Activated T-cell treated with anti-CD3 and anti-CD28 coated beads, Interleukin-2, amount 50 U/mL, for 72 hours (primary cell): ENCODE data around the gene ZNF839. TPM values are rescaled to one million over a fixed set of nuclear protein-coding genes. Genes with fewer than 3 reads are reported as not detected.

ENCODE experiments used
- ATAC-seq, 2 donors: fragments of 150-1000 bp; cut with Tn5 transposase; replicated peaks in 1 of 2; 2 replicates each; pipeline ENCODE4 v1.10.0; 2021; ENCODE audit warnings: moderate library complexity in 2 of 2, mild to moderate bottlenecking in 1 of 2
- DNase-seq, 2 donors: peaks; one replicate each; pipeline ENCODE4 v3.0.0; 2021 to 2022; ENCODE audit warnings: mixed read lengths in 1 of 2
- H3K27ac Mint-ChIP-seq: one replicate; pipeline ENCODE4 v1.8.0; 2022; ENCODE audit warnings: mild to moderate bottlenecking, moderate library complexity, mixed read lengths
- H3K27me3 Mint-ChIP-seq: one replicate; pipeline ENCODE4 v1.8.0; 2022; ENCODE audit warnings: low read depth, mixed read lengths
- H3K36me3 Mint-ChIP-seq, 2 donors: one replicate each; pipeline ENCODE4 v1.8.0; 2022; ENCODE audit warnings: mixed read lengths in 2 of 2, mild to moderate bottlenecking in 1 of 2; ENCODE audit not compliant: insufficient read depth in 2 of 2
- H3K4me1 Mint-ChIP-seq: one replicate; pipeline ENCODE4 v1.8.0; 2022; ENCODE audit warnings: low read depth, mixed read lengths
- H3K4me3 Mint-ChIP-seq, 2 donors: one replicate each; pipeline ENCODE4 v1.8.0; 2022; ENCODE audit warnings: mild to moderate bottlenecking in 2 of 2, mixed read lengths in 2 of 2, moderate library complexity in 2 of 2
- H3K9me3 Mint-ChIP-seq, 2 donors: one replicate each; pipeline ENCODE4 v1.8.0; 2022; ENCODE audit warnings: mixed read lengths in 2 of 2
- total RNA-seq, 2 donors: library from RNA; stranded (reverse); gene quantifications; one replicate each; pipeline ENCODE4 v1.2.3, GENCODE V29; 2022

Gene ZNF839
- total RNA-seq, 2 donors from 2014 or later = 18.1 to 21.5 TPM

GRCh38 chr14:102378830-102379229 lies 59.3 kb downstream of the ZNF839 start:
- Mint-ChIP-seq H3K27ac (no peak overlapping the region), H3K36me3 (peaks cover 0 to 2% of the 10 kb centered on the region in 2 donors), H3K4me1 (peaks cover 15% of the 10 kb centered on the region), H3K27me3 (no peaks in the 10 kb centered on the region), H3K4me3 (no peak overlapping the region), H3K9me3 (no peaks in the 10 kb centered on the region)
- ATAC-seq = no peak
- DNase-seq = no peak

GRCh38 chr14:102387086-102387485 lies 67.5 kb downstream of the ZNF839 start:
- Mint-ChIP-seq H3K4me3 (no peak overlapping the region), H3K9me3 (no peaks in the 10 kb centered on the region), H3K27ac (no peak overlapping the region), H3K36me3 (peaks cover 0 to 1% of the 10 kb centered on the region in 2 donors), H3K27me3 (no peaks in the 10 kb centered on the region), H3K4me1 (no peaks in the 10 kb centered on the region)
- ATAC-seq = no peak
- no peak for DNase-seq

GRCh38 chr14:102389246-102389645 lies 69.7 kb downstream of the ZNF839 start:
- peaks cover 3% of the 10 kb centered on the region in 2 donors for H3K36me3 Mint-ChIP-seq
- no peak overlapping the region for H3K27ac Mint-ChIP-seq
- H3K27me3 Mint-ChIP-seq = no peaks in the 10 kb centered on the region
- no peak overlapping the region for H3K4me3 Mint-ChIP-seq
- H3K9me3 Mint-ChIP-seq = peaks cover 0 to 2% of the 10 kb centered on the region in 2 donors
- DNase-seq (no peak), ATAC-seq (no peak)
- H3K4me1 Mint-ChIP-seq = peaks cover 7% of the 10 kb centered on the region

- no peaks in the 10 kb centered on the region for H3K27me3 Mint-ChIP-seq
- no peak overlapping the region for H3K4me3 Mint-ChIP-seq
- peaks cover 16% of the 10 kb centered on the region for H3K4me1 Mint-ChIP-seq
- no peak for DNase-seq
- H3K36me3 Mint-ChIP-seq = peaks cover 2 to 3% of the 10 kb centered on the region in 2 donors
- no peak overlapping the region for H3K27ac Mint-ChIP-seq
- peaks cover 0 to 2% of the 10 kb centered on the region in 2 donors for H3K9me3 Mint-ChIP-seq
- no peak for ATAC-seq
Measured at GRCh38 chr14:102390064-102390855, 70.7 kb downstream of the ZNF839 start.

Other genes with a start within 250 kb of the ZNF839 start
- gene HSP90AA1, start 232.7 kb upstream of the ZNF839 start, total RNA-seq = 100 to 1,000 TPM; 353 to 377 TPM
- 10 to 100 TPM; 23.8 to 29.9 TPM for gene WDR20, start 179.8 kb upstream of the ZNF839 start, total RNA-seq
- 1 to 10 TPM; 2.8 to 5.7 TPM for gene MOK, start 14.6 kb upstream of the ZNF839 start, total RNA-seq
- gene CINP, start 43.1 kb downstream of the ZNF839 start, total RNA-seq = 10 to 100 TPM; 40.6 to 43.0 TPM
- 1 to 10 TPM; 8.7 to 9.7 TPM for gene TECPR2, start 43.2 kb downstream of the ZNF839 start, total RNA-seq
- gene ANKRD9, start 190.0 kb downstream of the ZNF839 start, total RNA-seq = 1 to 10 TPM; 3.2 to 4.5 TPM